SK-MEL-5 (cell line): Measurements from ENCODE around the gene CLP1. TPM values are rescaled to one million over a fixed set of nuclear protein-coding genes. Genes with fewer than 3 reads are reported as not detected.
"Not testable (repeated sequence)": the region's sequence is repeated elsewhere in the genome, so short reads cannot be mapped to it uniquely, and the experiment has no call there.

Experiments
- DNase-seq: peaks from one replicate; pipeline ENCODE4 v3.0.0-alpha.2; 2016; ENCODE audit warnings: low read depth, low spot score
- in situ Hi-C: cut with HindIII; loops from 2 replicates; pipeline ENCODE4 v1.10.0; 2016; ENCODE audit warnings: low sequenced_read_pairs, high pct_unique_total_duplicates, low pct_unique_long_range_greater_than_20kb
- total RNA-seq: library from RNA; depleted of rRNA; stranded (reverse); fragments of >200 nt; shearing (Covaris generic); gene quantifications from 2 replicates; pipeline ENCODE4 v1.2.3, GENCODE V29; 2014

Gene CLP1
- total RNA-seq, 1 experiment from 2014 or later, result 19.2 TPM

DNA sequence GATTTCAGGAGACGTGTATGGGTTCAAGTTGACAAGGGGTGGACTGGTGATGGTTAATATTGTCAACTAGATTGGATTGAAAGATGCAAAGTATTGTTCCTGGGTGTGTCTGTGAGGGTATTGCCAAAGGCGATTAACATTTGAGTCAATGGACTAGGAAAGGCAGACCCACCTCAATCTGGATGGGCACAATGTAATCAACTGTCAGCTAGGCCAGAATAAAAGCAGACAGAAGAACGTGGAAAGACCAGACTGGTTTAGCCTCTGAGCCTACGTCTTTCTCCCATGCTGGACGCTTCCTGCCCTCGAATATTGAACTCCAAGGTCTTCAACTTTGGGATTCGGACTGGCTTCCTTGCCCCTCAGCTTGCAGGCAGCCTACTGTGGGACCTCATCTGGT is 6.2 kb upstream of the CLP1 start:
- DNase-seq, result no peak
- in situ Hi-C loops, result no loop called here

DNA sequence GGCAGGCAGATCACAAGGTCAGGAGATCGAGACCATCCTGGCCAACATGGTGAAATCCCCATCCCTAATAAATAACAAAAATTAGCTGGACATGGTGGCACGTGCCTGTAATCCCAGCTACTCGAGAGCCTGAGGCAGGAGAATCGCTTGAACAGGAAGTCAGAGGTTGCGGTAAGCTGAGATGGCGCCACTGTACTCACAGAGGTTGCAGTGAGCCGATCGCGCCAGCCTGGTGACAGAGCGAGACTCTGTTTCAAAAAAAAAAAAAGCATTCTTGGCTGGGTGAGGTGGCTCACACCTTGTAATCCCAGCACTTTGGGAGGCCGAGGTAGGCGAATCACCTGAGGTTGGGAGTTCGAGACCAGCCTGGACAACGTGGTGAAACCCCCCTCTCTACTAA is 5.3 kb upstream of the CLP1 start:
- DNase-seq, in situ Hi-C loops: not testable (repeated sequence)

DNA sequence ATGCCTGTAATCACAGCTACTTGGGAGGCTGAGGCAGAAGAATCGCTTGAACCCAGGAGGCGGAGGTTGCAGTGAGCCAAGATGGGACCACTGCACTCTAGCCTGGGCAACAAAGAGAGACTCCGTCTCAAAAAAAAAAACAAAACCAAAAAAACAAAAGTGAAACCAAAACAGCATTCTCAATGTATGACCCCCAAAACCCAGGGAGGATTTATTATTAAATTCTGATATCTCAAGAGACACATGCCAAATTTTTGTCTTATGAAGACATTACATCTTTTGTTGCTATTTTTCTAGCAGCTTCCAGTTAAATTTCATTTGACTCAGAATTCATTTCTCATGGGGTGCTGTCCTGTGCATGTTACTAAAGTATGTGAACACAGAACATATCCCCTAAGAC is 4.9 kb upstream of the CLP1 start:
- DNase-seq, result no peak
- in situ Hi-C loops, result no loop called here

DNA sequence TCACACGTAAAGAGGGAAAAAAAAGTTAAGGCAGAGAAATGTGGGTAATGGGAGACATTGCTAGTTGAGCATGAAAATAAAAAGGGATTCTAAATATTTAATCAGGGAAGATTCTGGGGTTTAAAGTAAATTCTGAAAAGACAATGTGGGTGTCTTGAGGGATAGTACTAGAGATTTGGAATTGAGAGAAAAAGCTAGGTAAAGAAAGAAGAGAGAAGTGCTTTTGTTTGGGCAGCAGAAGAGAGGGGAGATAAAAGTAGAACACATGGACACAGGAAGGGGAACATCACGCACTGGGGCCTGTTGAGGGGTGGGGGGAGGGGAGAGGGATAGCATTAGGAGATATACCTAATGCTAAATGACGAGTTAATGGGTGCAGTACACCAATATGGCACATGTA is 4.4 kb upstream of the CLP1 start:
- in situ Hi-C loops, result no loop called here
- no peak for DNase-seq

DNA sequence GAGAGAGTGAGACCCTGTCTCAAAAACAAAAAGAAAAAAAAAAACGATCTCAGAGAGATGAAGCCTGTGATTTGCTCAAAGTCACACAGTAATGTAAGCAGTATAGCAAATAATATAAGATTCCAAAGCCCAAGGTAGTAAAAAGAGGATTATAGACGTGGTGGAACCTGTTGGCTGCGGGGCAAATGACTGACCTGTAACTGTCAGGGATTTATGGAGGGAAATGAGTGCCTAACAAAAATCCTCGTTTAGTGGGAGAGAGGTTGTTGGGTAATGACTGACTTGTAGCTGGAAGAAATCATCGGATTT is 723 bp upstream of the CLP1 start:
- DNase-seq, result no peak
- in situ Hi-C loops, result no loop called here

DNA sequence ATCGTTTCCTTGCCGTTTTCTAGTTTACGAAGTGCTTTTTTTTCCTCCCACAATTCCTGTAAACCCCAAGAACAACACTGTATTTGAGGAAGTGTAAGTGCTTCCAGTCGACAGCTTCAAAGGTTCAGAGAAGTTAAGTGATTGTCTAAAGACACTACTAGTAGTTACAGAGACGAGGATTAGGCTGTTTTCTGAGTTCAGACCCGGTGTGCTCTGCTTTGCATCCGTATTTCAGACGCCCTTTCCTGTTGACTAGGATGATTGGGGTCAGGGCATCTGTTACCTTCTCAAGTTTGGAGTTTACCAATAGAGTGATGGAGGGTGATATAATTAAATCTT is 430 bp downstream of the CLP1 start:
- in situ Hi-C loops, result no loop called here
- no peak for DNase-seq

DNA sequence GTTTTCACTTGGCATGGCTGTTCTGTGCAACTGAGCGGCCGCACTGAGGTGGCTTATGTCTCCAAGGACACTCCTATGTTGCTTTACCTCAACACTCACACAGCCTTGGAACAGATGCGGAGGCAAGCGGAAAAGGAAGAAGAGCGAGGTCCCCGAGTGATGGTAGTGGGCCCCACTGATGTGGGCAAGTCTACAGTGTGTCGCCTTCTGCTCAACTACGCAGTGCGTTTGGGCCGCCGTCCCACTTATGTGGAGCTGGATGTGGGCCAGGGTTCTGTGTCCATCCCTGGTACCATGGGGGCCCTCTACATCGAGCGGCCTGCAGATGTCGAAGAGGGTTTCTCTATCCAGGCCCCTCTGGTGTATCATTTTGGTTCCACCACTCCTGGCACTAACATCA is 2.1 kb downstream of the CLP1 start:
- no peak for DNase-seq
- in situ Hi-C loops, result no loop called here

DNA sequence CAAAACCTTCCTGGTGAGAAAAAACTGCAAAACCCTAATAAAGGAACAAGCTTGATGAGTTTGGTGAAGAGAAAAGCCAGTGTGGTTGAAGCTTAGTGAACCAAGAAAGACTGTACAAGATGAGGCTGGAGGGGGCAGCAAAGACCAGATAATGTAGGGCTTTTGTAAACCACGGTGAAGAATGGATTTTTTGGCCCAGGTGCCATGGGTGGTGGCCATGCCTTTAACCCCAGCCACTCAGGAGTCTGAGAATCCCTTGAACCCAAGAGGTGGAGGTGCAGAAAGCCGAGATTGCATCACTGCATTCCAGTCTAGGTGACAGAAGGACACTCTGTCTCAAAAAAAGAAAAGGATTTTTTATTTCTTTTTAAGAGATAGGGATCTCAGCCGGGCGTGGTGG is 5.3 kb downstream of the CLP1 start:
- in situ Hi-C loops, result no loop called here
- DNase-seq, result no peak

DNA sequence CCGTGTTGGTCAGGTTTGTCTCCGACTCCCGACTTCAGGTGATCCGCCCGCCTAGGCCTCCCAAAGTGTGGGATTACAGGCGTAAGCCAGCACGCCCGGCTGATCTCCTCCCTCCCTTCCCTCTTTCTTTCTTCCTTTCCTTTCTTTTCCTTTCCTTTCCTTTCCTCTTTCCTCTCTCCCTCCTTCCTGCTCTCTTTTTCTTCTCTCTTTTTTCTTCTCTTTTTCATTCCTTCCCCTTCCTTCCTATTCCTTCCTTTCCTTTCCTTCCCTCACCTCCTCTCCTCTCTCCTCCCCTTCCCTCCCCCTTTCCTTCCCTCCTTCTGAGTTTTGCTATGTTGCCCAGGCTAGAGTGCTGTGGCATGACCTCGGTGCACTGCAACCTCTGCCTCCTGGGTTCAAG is 6.4 kb downstream of the CLP1 start:
- no peak for DNase-seq
- in situ Hi-C loops, result no loop called here

DNA sequence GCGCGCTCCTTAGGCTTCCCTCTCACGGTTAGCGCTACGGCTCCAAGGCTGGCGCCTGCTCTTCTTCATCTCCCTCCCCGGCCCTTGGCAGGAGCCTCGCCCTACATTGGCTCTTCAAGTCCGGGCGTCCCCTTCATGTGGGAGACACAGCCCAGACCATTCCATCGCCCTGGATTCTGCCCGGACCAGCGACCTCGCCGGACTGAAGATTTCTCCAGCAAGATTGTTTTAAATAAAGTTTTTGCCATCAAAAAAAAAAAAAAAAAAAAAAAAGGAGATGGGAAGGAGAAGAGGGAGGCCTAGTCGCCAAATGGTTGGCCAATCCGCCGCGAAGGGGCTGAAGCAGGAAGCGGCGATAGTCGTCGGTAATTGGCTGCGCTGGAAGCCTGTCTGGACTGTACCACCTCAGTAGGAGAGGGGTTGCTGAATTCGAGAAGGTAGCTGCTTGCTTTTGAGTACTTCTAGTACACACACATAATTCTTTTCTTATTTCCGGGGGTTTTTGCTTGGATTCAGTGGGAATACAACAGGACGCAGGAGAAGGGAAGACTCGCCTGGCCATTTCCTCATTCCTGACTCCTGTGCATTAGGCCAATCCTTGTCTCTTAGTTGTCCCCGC is 9.7 kb downstream of the CLP1 start:
- peak; percentile 97 for DNase-seq
- in situ Hi-C loops, result no loop called here

DNA sequence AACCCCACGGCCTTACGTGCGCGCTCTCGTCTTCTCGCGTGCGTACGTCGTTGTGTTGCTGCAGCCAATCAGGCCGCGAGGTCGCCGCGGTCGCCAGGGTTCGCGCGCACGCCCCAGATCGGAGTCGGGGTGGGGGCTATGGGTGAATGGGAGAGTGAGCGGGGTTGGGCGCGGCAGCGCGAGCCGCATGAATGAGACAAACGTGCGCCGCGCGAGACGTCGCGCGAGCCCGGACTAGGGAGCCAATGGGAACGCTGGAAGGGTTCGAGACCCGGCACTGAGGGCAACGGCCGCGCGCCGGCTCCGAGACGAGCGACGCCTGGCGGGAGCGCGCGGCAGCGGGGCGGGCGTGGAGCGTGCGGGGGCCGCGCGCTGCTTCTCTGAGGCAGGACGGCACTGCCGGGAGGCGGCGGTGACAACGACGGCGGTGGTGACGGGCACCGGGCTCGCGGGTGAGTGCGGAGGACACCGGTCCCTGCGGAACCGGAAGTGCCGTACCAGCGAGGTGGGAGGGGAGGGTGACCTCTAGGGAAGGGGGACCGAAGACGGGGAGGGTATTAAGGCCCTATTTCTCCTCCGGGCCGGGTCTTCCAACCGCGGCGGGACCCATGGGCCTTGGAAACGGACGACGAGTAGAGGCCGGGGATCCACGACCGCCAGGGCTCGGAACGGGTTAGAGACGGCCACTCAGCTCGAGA is 10.3 kb downstream of the CLP1 start, which contains the start of gene ZDHHC5:
ZDHHC5 (plus strand) TSS at position 379 of the 698 bp plus-strand sequence. CDS start 4,977 bp downstream, outside the sequence.
- peak; percentile 96 for DNase-seq
- in situ Hi-C loops, result no loop called here

DNA sequence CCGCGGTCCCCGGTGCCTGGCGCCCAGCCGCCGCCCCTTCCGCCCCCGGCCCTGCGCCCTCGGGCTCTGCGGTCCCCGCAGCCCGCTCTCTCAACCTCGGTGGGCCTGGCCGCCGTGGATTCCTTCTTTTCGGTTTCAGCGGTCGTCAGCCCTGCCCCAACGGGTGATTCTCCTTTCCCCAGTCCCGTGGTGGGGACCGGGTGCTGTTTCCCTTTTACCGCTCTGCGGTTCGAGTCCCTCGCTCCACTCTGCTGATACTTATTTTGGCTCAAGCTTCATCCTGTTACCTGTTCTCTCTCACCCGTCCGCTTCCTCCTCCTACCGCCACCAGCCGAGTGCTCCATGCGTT is 10.8 kb downstream of the CLP1 start:
- in situ Hi-C loops, result no loop called here
- peak; percentile 4 for DNase-seq

DNA sequence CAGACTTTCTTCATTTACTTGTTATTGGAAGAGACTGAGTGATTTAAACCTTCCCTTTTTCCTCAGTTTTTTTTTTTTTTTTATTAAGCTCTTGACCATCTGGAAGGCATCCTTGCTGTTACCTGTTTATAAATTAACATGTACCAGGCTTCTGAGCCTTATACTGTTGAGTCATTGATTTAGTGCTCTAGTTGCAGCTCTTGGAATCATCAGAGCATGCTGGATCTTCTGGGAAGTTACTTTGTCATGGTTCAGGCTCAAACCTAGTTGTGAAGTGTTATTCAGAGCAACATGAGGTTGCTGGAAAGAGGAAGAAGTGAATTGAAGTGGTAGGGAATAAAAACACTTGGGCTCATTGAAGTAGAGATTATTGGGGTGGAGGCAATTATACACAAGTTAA is 16.7 kb downstream of the CLP1 start:
- in situ Hi-C loops, result no loop called here

DNA sequence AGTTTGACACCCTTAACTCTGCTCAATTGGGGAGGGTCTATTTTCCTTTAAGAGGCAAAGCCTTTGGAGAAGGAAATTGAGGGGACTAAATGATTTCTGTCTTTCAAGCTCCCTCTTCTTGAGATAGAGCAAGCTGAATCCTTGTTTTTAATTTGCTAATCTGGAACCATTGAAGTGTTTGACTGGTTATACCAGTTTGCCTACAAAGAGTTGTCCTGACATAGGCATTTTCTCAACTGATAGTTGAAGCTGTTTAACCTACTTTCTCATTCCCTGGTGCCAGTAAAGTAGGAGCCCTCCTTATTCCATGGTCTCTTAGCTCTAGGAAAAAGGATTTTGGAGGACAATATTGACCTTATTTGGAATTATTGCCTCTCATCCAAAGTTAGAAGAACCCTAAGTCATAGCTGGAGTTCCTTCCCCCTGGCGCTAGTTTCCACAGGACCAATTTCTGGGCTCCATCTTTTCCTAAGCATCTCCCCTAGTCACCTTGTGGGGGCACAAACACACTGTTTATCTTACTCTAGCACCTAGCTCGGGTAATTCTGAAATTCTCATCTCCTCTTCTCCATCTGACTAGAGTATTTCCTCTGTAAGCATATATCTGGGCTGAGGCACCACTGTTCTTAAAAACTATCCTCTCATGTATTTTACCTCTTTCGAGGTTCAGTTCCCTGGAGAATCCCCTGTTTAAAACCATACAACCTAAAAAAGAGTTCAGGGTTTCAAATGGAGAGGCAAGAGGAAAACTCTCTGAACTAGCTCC is 17.8 kb downstream of the CLP1 start:
- DNase-seq, result no peak
- in situ Hi-C loops, result no loop called here

More for the DNA sequence above, 16.7 kb downstream of the CLP1 start:
- DNase-seq, result no peak

DNA sequence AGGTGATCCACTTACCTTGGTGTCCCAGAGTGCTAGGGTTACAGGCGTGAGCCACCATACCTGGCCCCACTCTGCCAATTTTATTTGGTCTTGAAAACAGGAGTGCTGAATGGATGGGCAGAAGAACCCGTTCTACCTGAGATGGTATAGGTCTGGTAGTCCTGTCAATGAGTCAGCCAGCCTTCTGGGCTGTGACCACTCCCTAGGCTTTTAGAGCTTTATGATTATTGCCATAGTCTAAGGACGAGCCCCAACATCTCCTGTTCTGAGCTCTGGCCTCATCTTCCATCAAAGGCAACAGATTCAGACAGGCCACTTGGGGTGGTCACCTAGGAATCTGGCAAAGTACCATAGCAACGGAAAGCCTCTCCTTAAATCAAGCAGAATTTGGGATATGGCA is 21.8 kb downstream of the CLP1 start:
- no peak for DNase-seq
- in situ Hi-C loops, result no loop called here

DNA sequence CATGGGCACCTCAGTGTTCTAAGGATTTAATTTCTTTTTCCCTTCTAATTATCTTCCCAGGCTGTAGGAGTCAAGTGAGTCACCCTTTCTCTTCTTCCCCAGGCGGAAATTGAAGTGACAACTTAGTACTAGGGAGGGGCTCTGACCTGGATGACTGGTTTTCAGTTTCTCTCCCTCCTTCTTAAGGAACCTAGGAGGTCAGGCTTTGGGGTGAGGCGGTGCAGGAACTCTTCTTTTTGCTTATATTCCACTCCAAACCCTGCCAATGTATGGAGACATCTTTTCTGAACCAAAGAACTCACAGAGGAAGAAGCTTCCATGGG is 23.0 kb downstream of the CLP1 start:
- no peak for DNase-seq
- in situ Hi-C loops, result no loop called here

DNA sequence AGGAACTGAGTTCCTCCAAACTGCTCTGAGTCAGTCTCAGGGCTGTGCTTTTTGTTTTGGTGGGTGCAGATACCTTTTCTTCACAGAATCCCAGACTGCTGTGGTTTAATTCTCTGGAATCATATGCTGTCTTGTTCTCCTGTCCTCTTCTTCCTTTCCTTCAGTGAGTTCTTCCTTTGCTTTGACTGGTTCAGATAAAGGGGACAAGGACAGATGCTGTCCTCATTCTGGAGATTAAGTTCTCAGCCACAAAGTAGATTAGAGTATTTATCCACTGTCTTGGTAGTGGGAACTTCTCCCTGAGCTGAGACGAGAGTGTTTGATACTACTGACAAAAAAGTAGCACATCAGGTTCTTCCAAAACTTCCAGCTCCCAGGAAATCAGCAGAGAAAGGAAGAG is 23.6 kb downstream of the CLP1 start:
- in situ Hi-C loops, result no loop called here
- no peak for DNase-seq

DNA sequence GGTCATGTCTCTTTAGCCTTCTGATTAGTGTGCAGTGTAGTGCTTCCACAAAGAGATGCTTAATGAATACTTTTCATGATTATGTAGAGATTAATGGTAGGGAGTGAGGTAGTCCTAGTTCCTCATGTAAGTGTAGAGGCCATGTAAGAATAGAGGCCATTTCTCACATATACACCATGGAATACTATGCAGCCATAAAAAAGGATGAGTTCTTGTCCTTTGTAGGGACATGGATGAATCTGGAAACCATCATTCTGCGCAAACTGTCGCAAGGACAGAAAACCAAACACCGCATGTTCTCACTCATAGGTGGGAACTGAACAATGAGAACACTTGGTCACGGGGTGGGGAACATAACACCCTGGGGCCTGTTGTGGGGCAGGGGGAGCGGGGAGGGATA is 32.9 kb downstream of the CLP1 start:
- DNase-seq, in situ Hi-C loops: not testable (repeated sequence)

DNA sequence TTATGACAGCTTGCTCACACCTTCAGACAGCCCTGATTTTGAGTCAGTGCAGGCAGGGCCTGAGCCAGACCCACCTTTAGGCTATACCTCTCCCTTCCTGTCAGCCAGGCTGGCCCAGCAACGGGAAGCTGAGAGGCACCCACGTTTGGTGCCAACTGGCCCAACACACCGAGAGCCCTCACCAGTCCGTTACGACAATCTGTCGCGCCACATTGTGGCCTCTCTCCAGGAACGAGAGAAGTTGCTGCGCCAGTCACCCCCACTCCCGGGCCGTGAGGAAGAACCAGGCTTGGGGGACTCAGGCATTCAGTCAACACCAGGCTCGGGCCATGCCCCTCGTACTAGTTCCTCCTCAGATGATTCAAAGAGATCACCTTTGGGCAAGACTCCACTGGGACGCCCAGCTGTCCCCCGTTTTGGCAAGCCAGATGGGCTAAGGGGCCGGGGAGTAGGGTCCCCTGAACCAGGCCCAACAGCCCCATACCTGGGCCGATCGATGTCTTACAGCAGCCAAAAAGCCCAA is 41.3 kb downstream of the CLP1 start:
- in situ Hi-C loops, result no loop called here
- DNase-seq, result no peak
